HL-60 (cell line): ENCODE measurements around the gene XBP1.

ENCODE experiments used
- DNase-seq, 2 experiments: peaks; one replicate each; pipeline ENCODE4 v3.0.0-alpha.2; 2010 to 2020; ENCODE audit warnings: low read depth in 1 of 2, low spot score in 1 of 2
- H3K27ac ChIP-seq: fragments of 250-450 bp; sonication (Bioruptor Pico); replicated peaks from 2 replicates; pipeline ENCODE4 v1.5.1; 2020; ENCODE audit warnings: mild to moderate bottlenecking, moderate library complexity
- H3K27me3 ChIP-seq: fragments of 250-450 bp; sonication (Bioruptor Pico); 2 replicates; pipeline ENCODE4 v1.5.1; 2021; ENCODE audit warnings: mild to moderate bottlenecking, moderate library complexity; ENCODE audit not compliant: insufficient read depth, poor library complexity, severe bottlenecking
- H3K4me3 ChIP-seq: replicated peaks from 2 replicates; pipeline ENCODE4 v1.5.1; 2011; ENCODE audit warnings: mild to moderate bottlenecking, control low read depth, low read length; ENCODE audit not compliant: insufficient read depth
- CTCF ChIP-seq: IDR thresholded peaks from one replicate; pipeline ENCODE4 v1.5.1; 2011; ENCODE audit warnings: low read length, control low read depth, inconsistent platforms; ENCODE audit not compliant: insufficient read depth
- GABPA ChIP-seq: IDR thresholded peaks from 2 replicates; pipeline ENCODE4 v1.6.1; 2012; ENCODE audit warnings: low read depth
- POLR2AphosphoS5 ChIP-seq: IDR thresholded peaks from 2 replicates; pipeline ENCODE4 v1.6.1; 2012; ENCODE audit warnings: low read depth
- REST ChIP-seq: IDR thresholded peaks from 2 replicates; pipeline ENCODE4 v1.6.1; 2012; ENCODE audit warnings: low read depth; ENCODE audit not compliant: insufficient replicate concordance
- SPI1 ChIP-seq: IDR thresholded peaks from 2 replicates; pipeline ENCODE4 v1.6.1; 2012; ENCODE audit warnings: low read depth, mild to moderate bottlenecking, borderline replicate concordance

XBP1 gene

GRCh38 chr22:28773461-28773867, 26.9 kb downstream of the XBP1 start:
- DNase-seq, result no peak
- Histone ChIP-seq H3K4me3 (peak overlapping the region; percentile 68), H3K27me3 (no peaks in the 10 kb centered on the region), H3K27ac (peak overlapping the region; percentile 43)
- no peak for TF ChIP-seq REST
- TF ChIP-seq CTCF, result no peak
- TF ChIP-seq SPI1, result no peak
- TF ChIP-seq GABPA, result no peak
- no peak for TF ChIP-seq POLR2AphosphoS5

- TF ChIP-seq GABPA (no peak), REST (no peak), POLR2AphosphoS5 (peak; percentile 72; the same call in 1 of the 2 replicates)
These were observed 27.5 kb downstream of the XBP1 start, which contains the start of gene CCDC117 for GRCh38 chr22:28772633-28773460. Gene CCDC117, plus strand, starts transcription at chr22:28772695. Its CDS starts 155 bp downstream, at chr22:28772850.

GRCh38 chr22:28771195-28771791, 29.1 kb downstream of the XBP1 start:
- TF ChIP-seq REST (no peak), GABPA (no peak), POLR2AphosphoS5 (no peak), SPI1 (no peak), CTCF (no peak)
- Histone ChIP-seq H3K4me3 (no peak overlapping the region), H3K27ac (no peak overlapping the region), H3K27me3 (no peaks in the 10 kb centered on the region)
- DNase-seq, result no peak

More at GRCh38 chr22:28772633-28773460, 27.5 kb downstream of the XBP1 start, which contains the start of gene CCDC117:
- peak; percentile 76 to 97 for DNase-seq
- peak within 1 kb of the TSS; percentile 68 for H3K4me3 ChIP-seq
- no peaks in the 10 kb centered on the region for H3K27me3 ChIP-seq
- H3K27ac ChIP-seq, result peak within 1 kb of the TSS; percentile 55
